Psoas muscle (tissue), 8 donors: Measurements from ENCODE around the gene MYRIP. TPM values are rescaled to one million over a fixed set of nuclear protein-coding genes. Genes with fewer than 3 reads are reported as not detected.

ENCODE experiments used
- ATAC-seq, 4 donors: fragments of 200-7000 bp; cut with Tn5 transposase; one replicate each; pipeline ENCODE4 v1.9.1; 2020; ENCODE audit warnings: moderate library complexity in 3 of 4, mild to moderate bottlenecking in 2 of 4
- DNase-seq, 2 donors: peaks; one replicate each; pipeline ENCODE4 v3.0.0-alpha.2; 2020
- H3K27ac ChIP-seq: fragments of 200-600 bp; one replicate; pipeline ENCODE4 v1.8.0; 2022
- H3K27me3 ChIP-seq, 3 donors: fragments of 200-600 bp in 1 of 3; one replicate each; pipeline versions ENCODE4 v1.6.1 to v1.8.0; 2013 to 2022; ENCODE audit warnings: low read length in 2 of 3, mild to moderate bottlenecking in 2 of 3, moderate library complexity in 1 of 3; ENCODE audit not compliant: insufficient read depth in 3 of 3
- H3K36me3 ChIP-seq, 2 donors: fragments of 200-600 bp in 1 of 2; one replicate each; pipeline versions ENCODE4 v1.6.1 to v1.8.0; 2013 to 2022; ENCODE audit warnings: low read depth in 1 of 2, mild to moderate bottlenecking in 1 of 2, moderate library complexity in 1 of 2; ENCODE audit not compliant: insufficient read depth in 1 of 2
- H3K4me1 ChIP-seq: fragments of 200-600 bp; one replicate; pipeline ENCODE4 v1.8.0; 2022
- H3K4me3 ChIP-seq: fragments of 200-600 bp; one replicate; pipeline ENCODE4 v1.8.0; 2022; ENCODE audit warnings: mild to moderate bottlenecking
- H3K9me3 ChIP-seq: fragments of 200-600 bp; one replicate; pipeline ENCODE4 v1.8.0; 2022
- CTCF ChIP-seq: fragments of 200-600 bp; IDR thresholded peaks from one replicate; pipeline ENCODE4 v1.8.0; 2022; ENCODE audit warnings: antibody characterized with exemption
- WGBS, 3 donors: extraction: QIAGEN DNeasy Blood & Tissue Kit; methylation state at CpG; one replicate each; pipeline versions ENCODE4 v1.1.6 to v1.1.7; 2013; 5-methylcytosine and 5-hydroxymethylcytosine counted together
- intact Hi-C, 2 donors: fragments of 100-400 bp; cut with DNase I; formaldehyde crosslinking; loops; one replicate each; pipeline versions ENCODE4 v1.11.0 to v1.14.2; 2022
- polyA plus RNA-seq, 3 donors: library from polyadenylated mRNA; stranded (reverse); fragments of 200-250 nt; gene quantifications; one replicate each; pipeline ENCODE4 v1.2.3, GENCODE V29; 2013
- total RNA-seq, 4 donors: library from RNA; stranded (reverse); fragmentation: NEBNext Ultra II Directional in 2 of 4; extraction: Animal tissue kit (Norgen Biotek cat#: 25700) in 2 of 4; gene quantifications; one replicate each; pipeline versions ENCODE4 v1.2.1 to v1.2.4, GENCODE V29; 2021 to 2023
- donor health status: healthy with polysubstance abuse.
- donor health status: DM: no; HTN: no; CAD: no; lungs with moderate emphysema.
- donor health status: Bipolar disorder and iron deficiency.
- donor health status: healthy.
- donor health status: DM: yes; HTN: yes; CAD: no.
- donor health status: DM: no; HTN: no; CAD: no.
- donor health status: DM: no; HTN: no; CAD: no.
- donor health status: DM: yes; HTN: yes; CAD: no.

The MYRIP gene
- total and polyA plus RNA-seq, 7 donors, result 0.35 to 2.8 (median 1.1) TPM

GRCh38 chr3:39804951-39805350 is 4.5 kb upstream of the MYRIP start:
- peaks cover 3% of the 10 kb centered on the region for H3K4me1 ChIP-seq
- peaks cover 3% of the 10 kb centered on the region for H3K9me3 ChIP-seq
- no peak overlapping the region for H3K4me3 ChIP-seq
- WGBS, 3 donors, result 84 to 92% (median 86%) methylated on average over 3 of the region's 3 CpGs
- H3K27me3 ChIP-seq, result no peaks in the 10 kb centered on the region
- no peak for TF ChIP-seq CTCF
- no peaks in the 10 kb centered on the region for H3K36me3 ChIP-seq
- intact Hi-C loops, result no loop called here
- H3K27ac ChIP-seq, result no peak overlapping the region
- no peak for DNase-seq
- no peak for ATAC-seq

DNA sequence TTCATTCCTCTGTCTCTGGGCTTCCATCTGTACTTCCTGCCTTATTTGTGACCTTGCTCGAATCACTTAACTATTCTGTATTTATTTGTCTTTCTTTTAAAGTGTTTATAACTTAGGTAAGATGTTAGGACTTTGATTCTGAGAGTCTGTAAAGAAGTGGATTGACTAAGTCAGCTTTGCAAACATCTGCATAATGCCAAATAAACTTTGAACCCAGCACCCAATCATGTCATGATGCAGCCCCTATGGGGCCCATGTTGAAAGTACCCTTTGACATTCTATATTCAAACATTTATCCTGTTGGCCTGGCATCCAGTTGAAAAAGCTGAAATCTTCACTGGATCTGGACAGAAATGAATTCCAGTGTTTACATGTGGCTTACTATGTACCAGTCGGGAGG is 3.8 kb upstream of the MYRIP start:
- H3K27ac ChIP-seq, result no peak overlapping the region
- ATAC-seq (no peak), DNase-seq (no peak)
- intact Hi-C loops, result no loop called here
- no peak for TF ChIP-seq CTCF
- H3K9me3 ChIP-seq, result peaks cover 3% of the 10 kb centered on the region
- H3K36me3 ChIP-seq, result no peaks in the 10 kb centered on the region
- no peak overlapping the region for H3K4me3 ChIP-seq
- WGBS, 3 donors, result 78 to 85% (median 82%) methylated on average over 2 of the region's 2 CpGs
- H3K4me1 ChIP-seq, result peaks cover 10% of the 10 kb centered on the region
- peaks cover 0 to 5% (median 3%) of the 10 kb centered on the region in 3 donors for H3K27me3 ChIP-seq

DNA sequence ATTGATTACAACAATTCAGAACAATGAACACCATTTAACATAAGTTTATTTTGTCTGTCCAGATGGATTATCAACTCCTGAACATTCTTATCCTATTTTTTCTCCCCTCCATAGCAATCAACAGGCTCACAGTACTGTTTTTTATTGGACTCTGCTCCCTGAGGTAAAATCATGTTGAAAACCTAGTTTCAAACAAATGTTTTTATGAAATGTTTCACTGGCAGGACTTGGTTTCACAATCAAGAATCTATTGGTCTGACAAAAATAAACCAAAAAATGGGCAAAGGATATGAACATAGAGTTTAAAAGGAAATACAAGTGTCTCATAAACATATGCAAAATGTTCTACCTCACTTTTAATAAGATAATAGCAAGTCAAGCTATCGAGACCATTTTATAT is 2.6 kb upstream of the MYRIP start:
- no peak for ATAC-seq

GRCh38 chr3:39808467-39809180 is 785 bp upstream of the MYRIP start:
- no peak for DNase-seq
- intact Hi-C loops, result no loop called here
- ATAC-seq, result peak in 3 of 4 donors; percentile 5 to 40 (median 17)
- Histone ChIP-seq H3K9me3 (peaks cover 3% of the 10 kb centered on the region), H3K4me3 (peak overlapping the region; percentile 75), H3K4me1 (peaks cover 15% of the 10 kb centered on the region), H3K27me3 (peaks cover 4 to 33% (median 5%) of the 10 kb centered on the region in 3 donors), H3K36me3 (no peaks in the 10 kb centered on the region), H3K27ac (no peak overlapping the region)
- no peak for TF ChIP-seq CTCF
- WGBS, 3 donors, result 5 to 8% (median 5%) methylated on average over 26 of the region's 26 CpGs

More for the DNA sequence above, 2.6 kb upstream of the MYRIP start:
- intact Hi-C loops, result no loop called here
- WGBS, 3 donors, result 84 to 88% (median 88%) methylated on average over 1 of the region's 1 CpG
- peaks cover 15% of the 10 kb centered on the region for H3K4me1 ChIP-seq
- peaks cover 3% of the 10 kb centered on the region for H3K9me3 ChIP-seq
- no peak for TF ChIP-seq CTCF
- H3K27me3 ChIP-seq, result peaks cover 1 to 17% (median 5%) of the 10 kb centered on the region in 3 donors
- no peak overlapping the region for H3K4me3 ChIP-seq
- no peaks in the 10 kb centered on the region for H3K36me3 ChIP-seq
- no peak for DNase-seq
- H3K27ac ChIP-seq, result no peak overlapping the region
